ENCODE measurements around the gene REEP5. TPM values are rescaled to one million over a fixed set of nuclear protein-coding genes. Genes with fewer than 3 reads are reported as not detected.

REEP5 gene
- total and polyA plus RNA-seq, 12 donors: 90.2 to 169 (median 132) TPM

DNA sequence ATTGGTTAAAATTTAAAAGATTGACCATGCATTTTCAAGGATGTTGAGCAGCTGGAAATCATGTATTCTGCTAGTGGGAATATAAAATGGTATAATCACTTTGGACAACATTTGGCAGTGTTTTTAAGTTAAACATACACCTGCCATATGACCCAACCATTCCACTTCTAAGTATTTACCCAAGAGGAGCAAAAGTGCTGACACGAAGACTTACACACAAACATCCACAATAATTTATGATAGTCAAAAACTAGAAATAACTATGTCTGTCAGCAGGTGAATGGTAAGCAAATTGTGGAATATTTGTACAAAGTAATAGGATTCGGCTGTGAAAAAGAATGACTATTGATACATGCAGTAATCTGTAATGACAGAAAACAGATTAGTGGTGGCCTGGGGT lies 91.6 kb downstream of the REEP5 start:
- TF ChIP-seq CTCF (IDR thresholded peaks at IDR 0.05): no peak
- no peaks in the 10 kb centered on the region for H3K9me3 ChIP-seq
- H3K27me3 ChIP-seq: no peaks in the 10 kb centered on the region
- intact Hi-C loops (cut with DNase I): no loop called here
- 97 to 98% methylated on average over 2 of the region's 2 CpGs for WGBS, 2 donors
- H3K4me1 ChIP-seq: no peaks in the 10 kb centered on the region
- H3K27ac ChIP-seq: no peak overlapping the region
- no peak for DNase-seq
- no peak for ATAC-seq
- H3K4me3 ChIP-seq: no peak overlapping the region
- peaks cover 0 to 98% (median 41%) of the 10 kb centered on the region in 9 donors for H3K36me3 ChIP-seq

Other genes starting within 250 kb of the REEP5 start
- 10 to 100 TPM; 28.5 to 47.6 (median 38.4) TPM for gene APC, start 184.3 kb downstream of the REEP5 start, total RNA-seq
- 1 to 10 TPM; 3.1 to 5.3 TPM for gene APC, start 184.3 kb downstream of the REEP5 start, polyA plus RNA-seq
- gene SRP19, start 60.9 kb downstream of the REEP5 start, total RNA-seq: 10 to 100 TPM; 19.4 to 33.9 (median 26.6) TPM
- 10 to 100 TPM; 66.5 to 80.1 TPM for gene SRP19, start 60.9 kb downstream of the REEP5 start, polyA plus RNA-seq
- 10 to 100 TPM; 13.7 to 24.5 (median 16.3) TPM for gene DCP2, start 54.6 kb upstream of the REEP5 start, total RNA-seq
- gene DCP2, start 54.6 kb upstream of the REEP5 start, polyA plus RNA-seq: 1 to 10 TPM; 3.1 to 4.8 TPM

Measured in heart right ventricle (tissue), 16 donors.